Measurements from ENCODE around the gene ASB1.

GRCh38 chr2:238404406-238405216, 22.1 kb upstream of the ASB1 start:
- no peak for TF ChIP-seq CTCF (IDR thresholded peaks at IDR 0.05; ENCODE audit: insufficient read depth, low read length)
- no peak for TF ChIP-seq POLR2AphosphoS5 (IDR thresholded peaks at IDR 0.05; ENCODE audit: low read depth)
- TF ChIP-seq GABPA (IDR thresholded peaks at IDR 0.05; ENCODE audit: low read depth), result no peak

All from HL-60 (cell line).